Epidermal melanocyte (primary cell): ENCODE data around the gene MAP2K2.
"Not testable (repeated sequence)": the region's sequence is repeated elsewhere in the genome, so short reads cannot be mapped to it uniquely, and the experiment has no call there.

ENCODE experiments used
- DNase-seq: peaks from one replicate; pipeline ENCODE4 v3.0.0; 2011; ENCODE audit warnings: low spot score; ENCODE audit not compliant: insufficient read length

MAP2K2 gene

GRCh38 chr19:4130744-4131438 lies 7.0 kb upstream of the MAP2K2 start:
- DNase-seq, result peak; percentile 35

DNA sequence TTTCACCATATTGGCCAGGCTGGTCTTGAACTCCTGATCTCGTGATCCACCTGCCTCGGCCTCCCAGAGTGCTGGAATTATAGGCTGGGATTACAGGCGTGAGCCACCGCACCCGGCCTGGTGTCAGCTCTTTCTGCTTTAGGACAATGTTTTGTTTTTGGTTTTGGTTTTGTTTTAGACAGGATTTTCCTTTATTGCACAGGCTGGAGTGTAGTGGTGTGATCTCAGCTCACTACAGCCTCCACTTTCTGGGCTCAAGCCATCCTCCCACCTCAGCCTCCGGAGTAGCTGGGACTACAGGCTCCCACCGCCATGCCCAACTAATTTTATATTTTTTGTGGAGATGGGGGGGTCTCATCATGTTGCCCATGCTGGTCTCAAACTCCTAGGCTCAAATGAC lies 5.1 kb upstream of the MAP2K2 start:
- DNase-seq, result not testable (repeated sequence)

DNA sequence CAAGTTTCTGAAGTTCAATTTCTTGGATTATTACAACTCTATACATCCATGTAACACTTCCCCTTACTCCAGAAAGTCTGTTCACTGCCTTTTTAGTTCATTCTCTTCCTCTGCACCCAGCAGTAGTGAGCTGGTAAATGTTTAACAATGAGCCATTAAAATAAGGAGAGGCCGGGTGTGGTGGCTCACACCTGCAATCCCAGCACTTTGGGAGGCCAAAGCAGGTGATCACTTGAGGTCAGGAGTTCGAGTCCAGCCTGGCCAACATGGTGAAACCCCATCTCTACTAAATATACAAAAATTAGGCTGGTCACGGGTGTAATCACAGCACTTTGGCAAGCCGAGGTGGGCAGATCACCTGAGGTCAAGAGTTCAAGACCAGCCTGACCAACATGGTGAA lies 3.4 kb upstream of the MAP2K2 start:
- DNase-seq, result not testable (repeated sequence)

DNA sequence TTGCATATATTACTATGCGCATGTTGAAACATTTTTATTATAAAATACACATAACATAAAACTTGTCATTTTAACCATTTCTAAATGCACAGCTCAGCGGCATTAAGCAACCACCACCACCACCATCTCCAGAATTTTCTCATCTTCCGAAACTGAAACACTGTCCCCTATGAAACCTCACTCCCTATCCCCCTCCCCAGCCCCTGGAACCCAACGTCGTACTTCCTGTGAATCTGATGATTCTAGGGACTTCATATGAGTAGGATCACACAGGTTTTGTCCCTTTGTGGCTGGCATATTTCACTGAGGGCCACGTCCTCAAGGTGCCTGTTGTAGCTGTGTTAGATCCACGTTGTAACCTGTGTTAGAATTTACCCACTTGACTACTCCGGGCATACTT lies 716 bp upstream of the MAP2K2 start:
- no peak for DNase-seq

DNA sequence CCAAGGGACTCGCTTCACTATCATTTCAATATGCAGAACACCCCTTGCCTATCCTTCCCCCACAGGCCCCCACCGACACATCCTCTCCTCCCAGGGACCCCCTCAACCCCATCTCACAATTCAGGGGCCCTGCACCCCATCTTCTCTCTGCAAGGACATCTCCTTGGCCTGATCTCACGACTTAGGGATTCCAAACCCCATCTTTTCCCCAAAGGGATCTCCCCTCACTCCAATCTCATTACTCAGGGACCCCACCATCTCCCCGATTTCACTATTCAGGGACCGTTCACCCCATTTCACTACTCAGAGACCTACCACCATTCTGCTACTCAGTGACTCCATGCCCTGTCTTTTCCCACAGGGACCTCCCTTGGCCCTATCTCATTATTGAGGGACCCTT lies 1.4 kb downstream of the MAP2K2 start:
- DNase-seq, result no peak

DNA sequence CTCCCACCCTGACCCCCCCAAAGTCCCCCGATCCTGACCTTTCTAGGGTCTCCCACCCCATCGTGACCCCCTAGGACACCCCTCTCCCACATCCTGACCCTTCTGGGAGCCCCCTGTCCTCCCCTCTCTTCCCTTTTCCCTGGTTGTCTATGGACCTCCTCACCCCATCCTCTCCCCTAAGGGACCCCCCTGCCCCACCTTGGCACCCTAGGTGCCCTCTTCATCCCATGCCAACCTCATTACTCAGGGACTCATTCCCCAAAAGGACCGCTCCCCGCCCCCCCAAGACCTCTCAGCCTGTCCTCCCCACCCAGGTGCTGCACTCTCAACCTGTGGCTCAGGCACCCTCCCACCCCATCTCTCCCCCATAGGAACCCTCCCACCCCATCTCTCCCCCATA lies 2.1 kb downstream of the MAP2K2 start:
- DNase-seq, result no peak

- no peak for DNase-seq
Measured at GRCh38 chr19:4121273-4121612, 2.7 kb downstream of the MAP2K2 start.

DNA sequence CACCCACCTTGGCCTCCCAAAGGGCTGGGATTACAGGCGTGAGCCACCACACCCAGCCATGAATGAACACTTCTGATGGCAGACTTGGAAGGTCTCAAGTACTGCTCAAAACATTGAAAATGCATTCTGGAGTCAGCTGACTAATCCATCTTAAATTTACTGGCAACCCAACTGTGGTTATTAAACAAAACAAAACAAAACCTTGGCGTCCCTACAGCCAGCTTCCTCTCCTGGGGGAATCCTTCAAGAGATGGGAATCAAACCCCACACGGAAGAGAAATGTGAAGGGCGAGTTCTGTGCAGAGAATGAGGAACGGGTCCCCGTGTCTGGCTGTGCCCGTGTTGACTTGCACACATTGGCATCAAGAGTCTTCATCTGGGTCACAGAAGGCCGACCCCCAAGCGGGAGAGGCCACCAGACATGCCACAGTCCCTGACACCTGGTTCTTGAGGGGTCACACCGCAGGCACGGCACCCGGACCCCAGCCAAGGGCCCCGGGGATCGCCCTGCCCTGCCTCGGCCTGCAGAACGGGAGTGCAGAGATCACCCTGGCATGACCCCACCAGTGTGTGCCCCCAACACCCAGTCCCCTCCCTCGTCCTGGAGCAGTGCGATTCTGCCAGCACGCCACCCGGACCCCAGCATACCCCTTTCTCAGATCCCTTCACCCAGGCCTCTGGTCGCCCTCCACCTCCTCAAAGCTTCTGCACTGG lies 3.2 kb downstream of the MAP2K2 start:
- no peak for DNase-seq

GRCh38 chr19:4119763-4120162 lies 4.2 kb downstream of the MAP2K2 start:
- no peak for DNase-seq

DNA sequence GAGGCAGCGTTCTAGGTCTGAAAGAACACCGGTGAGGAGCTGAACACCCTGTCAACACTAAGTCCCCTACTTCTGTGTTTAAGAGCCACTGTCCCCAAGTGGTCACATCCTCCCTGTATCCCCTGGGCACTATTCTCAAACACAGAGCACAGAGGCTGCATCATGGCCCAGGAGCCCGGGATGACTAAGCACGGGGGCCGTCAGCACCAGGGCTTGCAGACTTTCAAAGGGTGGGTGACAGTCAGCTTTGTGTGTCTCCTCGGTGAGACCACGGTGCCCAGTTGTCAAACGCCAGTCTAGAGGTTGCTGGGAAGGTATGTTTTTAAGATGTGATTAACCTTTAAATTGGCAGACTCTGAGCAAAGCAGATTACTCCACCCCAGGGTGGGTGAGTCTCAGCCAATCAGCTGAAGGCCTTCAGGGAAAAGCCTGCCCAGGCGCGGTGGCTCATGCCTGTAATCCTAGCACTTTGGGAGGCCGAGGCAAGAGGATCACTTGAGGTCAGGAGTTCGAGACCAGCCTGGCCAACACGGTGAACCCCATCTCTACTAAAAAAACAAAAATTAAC lies 8.0 kb downstream of the MAP2K2 start:
- no peak for DNase-seq

- no peak for DNase-seq
Measured at GRCh38 chr19:4115050-4115817, 8.7 kb downstream of the MAP2K2 start.

DNA sequence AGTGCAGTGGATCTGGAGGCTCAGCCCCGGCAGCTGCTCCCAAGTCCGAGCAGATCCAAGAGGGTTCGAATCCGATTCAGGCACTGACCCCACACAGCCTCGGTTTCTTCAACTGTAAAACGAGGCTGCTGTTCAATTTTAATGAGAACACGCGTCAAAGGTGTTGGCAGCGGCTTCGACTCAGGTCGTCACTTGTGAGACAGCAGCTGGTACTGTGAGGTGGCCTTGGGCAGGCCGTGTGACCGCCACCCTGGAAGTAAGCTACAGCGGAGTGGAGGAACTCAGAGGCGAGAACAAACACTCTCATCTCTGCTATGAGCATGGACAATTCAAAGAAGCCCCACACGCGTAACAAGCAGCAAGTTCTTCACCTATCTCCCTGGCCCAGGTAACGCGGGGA lies 9.7 kb downstream of the MAP2K2 start:
- no peak for DNase-seq

DNA sequence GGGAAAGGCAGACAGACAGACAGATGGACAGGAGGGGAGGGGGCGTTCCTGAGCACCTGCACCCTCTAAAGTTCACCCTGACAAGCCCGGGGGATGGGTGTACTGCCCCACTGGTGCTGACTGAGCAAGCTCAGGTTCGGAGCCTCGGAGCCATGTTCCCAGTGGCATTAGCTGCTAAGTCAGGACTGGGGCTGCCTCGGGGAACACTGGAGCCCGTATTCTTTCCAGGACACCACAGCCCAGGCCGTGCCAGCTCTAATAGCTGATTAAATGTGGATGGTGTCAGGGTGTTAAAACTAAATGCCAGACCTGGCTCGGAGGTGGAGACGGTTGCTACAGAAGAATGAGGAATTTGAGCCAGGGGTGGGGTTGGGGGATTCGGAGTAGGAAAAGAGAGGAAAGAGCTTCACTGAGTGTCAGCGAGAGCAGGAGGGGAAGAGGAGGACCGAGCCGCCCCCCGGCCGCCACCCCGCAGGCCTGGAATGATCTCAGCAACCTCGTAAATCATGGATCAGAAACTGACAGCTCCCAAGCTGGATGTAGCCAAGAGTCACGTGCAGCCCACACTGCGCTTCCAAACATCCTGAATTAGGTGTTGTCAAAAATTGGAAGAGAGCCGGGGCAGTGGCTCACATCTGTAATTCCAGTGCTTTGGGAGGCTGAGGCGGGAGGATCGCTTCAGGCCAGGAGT lies 10.4 kb downstream of the MAP2K2 start:
- DNase-seq, result no peak

DNA sequence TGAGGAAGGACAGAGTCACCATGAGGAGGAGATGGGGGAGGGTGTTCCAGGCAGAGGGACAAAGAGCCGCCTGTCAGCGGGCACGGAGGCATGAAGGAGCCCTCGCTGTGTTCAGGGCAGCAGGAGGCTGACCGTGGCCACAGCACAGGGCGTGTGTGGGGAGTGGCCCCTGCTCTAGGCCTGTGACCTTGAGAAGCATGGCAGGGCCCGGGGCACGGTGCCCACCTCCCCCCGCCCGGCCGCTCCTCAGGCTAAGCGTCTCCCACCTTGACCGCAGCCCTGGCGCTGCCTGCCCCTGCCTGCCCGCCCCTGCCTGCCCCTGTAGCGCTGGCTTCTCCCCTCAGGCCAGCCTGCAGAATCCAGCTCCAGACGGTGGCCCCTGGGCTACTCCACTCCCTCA lies 11.6 kb downstream of the MAP2K2 start:
- DNase-seq, result no peak

DNA sequence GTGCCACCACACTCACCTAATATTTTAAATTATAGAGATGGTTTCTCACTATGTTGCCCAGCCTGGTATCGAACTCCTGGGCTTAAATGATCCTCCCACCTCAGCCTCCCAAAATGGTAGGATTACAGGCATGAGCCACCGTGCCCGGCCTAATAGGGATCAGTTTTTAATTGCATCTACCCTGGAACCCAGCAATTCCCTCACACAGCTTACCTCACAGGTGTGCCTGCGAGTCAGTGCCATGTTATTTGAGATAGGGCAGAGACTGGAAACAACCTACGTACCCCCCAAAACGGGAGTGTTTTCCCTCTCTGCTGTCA lies 14.3 kb downstream of the MAP2K2 start:
- no peak for DNase-seq

GRCh38 chr19:4108767-4109625 lies 14.9 kb downstream of the MAP2K2 start:
- no peak for DNase-seq

GRCh38 chr19:4103080-4103433 lies 20.9 kb downstream of the MAP2K2 start:
- DNase-seq, result no peak

DNA sequence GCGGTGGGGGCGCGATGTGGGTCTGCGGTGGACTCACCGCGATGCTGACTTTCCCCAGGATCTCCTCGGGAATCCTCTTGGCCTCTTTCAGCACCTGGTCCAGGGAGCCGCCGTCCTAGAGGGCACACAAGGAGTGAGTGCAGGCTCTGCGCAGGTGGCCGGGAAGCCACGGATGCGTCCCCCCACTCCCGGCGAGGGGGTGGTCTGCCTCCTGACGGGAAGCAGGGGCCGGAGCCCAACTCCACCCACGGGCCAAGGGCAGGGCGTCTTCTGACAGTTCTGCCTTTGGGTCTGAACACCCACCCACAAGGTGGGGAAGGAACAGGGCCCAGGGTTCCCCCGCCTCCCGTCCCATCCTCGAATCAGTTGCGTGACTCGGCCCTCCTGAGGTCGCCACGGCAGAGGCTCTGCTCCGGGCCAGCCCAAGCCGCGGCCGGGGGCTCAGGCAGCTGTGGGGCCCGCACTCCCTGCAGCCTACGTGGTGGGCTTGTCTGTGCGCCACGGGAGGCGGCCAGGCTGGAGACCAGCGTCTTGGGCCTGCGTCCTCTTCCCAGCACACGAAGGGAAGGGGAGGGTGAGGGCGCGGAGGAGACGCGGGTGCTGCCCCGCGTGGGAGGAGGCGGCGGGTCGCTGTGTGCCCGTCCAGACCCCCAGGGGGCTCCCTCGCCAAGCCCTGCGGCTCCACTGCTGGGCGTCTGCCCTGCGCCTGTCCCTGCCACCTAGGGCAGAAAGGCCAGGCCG lies 21.4 kb downstream of the MAP2K2 start:
- no peak for DNase-seq

- DNase-seq, result no peak
Measured at GRCh38 chr19:4101496-4101770, 22.5 kb downstream of the MAP2K2 start.

- DNase-seq, result no peak
Measured at GRCh38 chr19:4100647-4101495, 23.1 kb downstream of the MAP2K2 start.
